Ovary (tissue), 9 donors: Measurements from ENCODE around the gene TRPM5. TPM values are rescaled to one million over a fixed set of nuclear protein-coding genes. Genes with fewer than 3 reads are reported as not detected.

Experiments
- DNase-seq, 5 donors: peaks; one replicate each; pipeline ENCODE4 v3.0.0-alpha.2; 2019 to 2020
- H3K27ac ChIP-seq, 2 donors: fragments of 200-600 bp; one replicate each; pipeline versions ENCODE4 v1.5.1 to v1.8.0; 2019 to 2022
- H3K27me3 ChIP-seq: fragments of 200-600 bp; one replicate; pipeline ENCODE4 v1.8.0; 2022
- H3K36me3 ChIP-seq: fragments of 200-600 bp; sonication (generic); one replicate; pipeline ENCODE4 v1.5.1; 2019
- H3K4me1 ChIP-seq: one replicate; pipeline ENCODE4 v1.8.1; 2013; ENCODE audit warnings: mild to moderate bottlenecking, moderate library complexity; ENCODE audit not compliant: insufficient read depth
- H3K4me3 ChIP-seq: fragments of 200-600 bp; sonication (generic); one replicate; pipeline ENCODE4 v1.5.1; 2017
- H3K9me3 ChIP-seq, 2 donors: fragments of 200-600 bp in 1 of 2; sonication (generic) in 1 of 2; one replicate each; pipeline versions ENCODE4 v1.5.1 to v1.8.1; 2013 to 2019; ENCODE audit warnings: mild to moderate bottlenecking in 1 of 2, moderate library complexity in 1 of 2
- CTCF ChIP-seq, 3 donors: fragments of 450-650 bp in 2 of 3; fragments of 200-600 bp in 1 of 3; IDR thresholded peaks; one replicate each; pipeline versions ENCODE4 v1.5.1 to v1.8.0; 2016 to 2022; ENCODE audit warnings: antibody characterized with exemption in 3 of 3, mild to moderate bottlenecking in 1 of 3
- EP300 ChIP-seq: sonication (generic); formaldehyde crosslinking; IDR thresholded peaks from one replicate; pipeline ENCODE4 v1.6.1; 2017; ENCODE audit warnings: antibody characterized with exemption
- POLR2A ChIP-seq: fragments of 450-650 bp; IDR thresholded peaks from one replicate; pipeline ENCODE4 v1.6.1; 2017; ENCODE audit warnings: antibody characterized with exemption, mild to moderate bottlenecking, moderate library complexity
- WGBS, 3 donors: extraction: QIAGEN DNeasy Blood & Tissue Kit in 1 of 3; methylation state at CpG; one replicate each; pipeline versions ENCODE4 v1.1.5 to v1.1.7; 2013 to 2017; 5-methylcytosine and 5-hydroxymethylcytosine counted together
- intact Hi-C, 4 donors: fragments of 100-400 bp; cut with DNase I; formaldehyde crosslinking; loops; one replicate each; pipeline versions ENCODE4 v1.11.0 to v1.15.1; 2022 to 2023
- polyA plus RNA-seq, 2 donors: library from polyadenylated mRNA; stranded (reverse); fragments of 200-250 nt in 1 of 2; fragments of 350-450 nt in 1 of 2; fragmentation: Illumina TruSeq in 1 of 2; extraction: RNeasy Lipid Tissue Mini Kit (QIAGEN cat#74804) in 1 of 2; gene quantifications; one replicate each; pipeline ENCODE4 v1.2.3, GENCODE V29; 2013 to 2014
- total RNA-seq, 7 donors: library from RNA; depleted of rRNA in 2 of 7; stranded (reverse); fragments of >200 nt in 2 of 7; fragmentation: NEBNext Ultra II Directional in 3 of 7; extraction: Animal tissue kit (Norgen Biotek cat#: 25700) in 3 of 7; gene quantifications; one replicate each; pipeline versions ENCODE4 v1.1.0 to v1.2.4, GENCODE V29; 2016 to 2023
- donor health status: DM: no; HTN: no; CAD: no; lungs with moderate emphysema.
- donor health status: DM: no; HTN: no; CAD: no.
- donor health status: Bipolar disorder and iron deficiency.
- donor health status: DM: yes; HTN: yes; CAD: no.
- donor health status: DM: no; HTN: no; CAD: no.
- donor health status: DM: yes; HTN: yes; CAD: no.

TRPM5 gene
- total and polyA plus RNA-seq, 9 donors: 0.05 to 0.11 (median 0.08) TPM; not detected in 6

DNA sequence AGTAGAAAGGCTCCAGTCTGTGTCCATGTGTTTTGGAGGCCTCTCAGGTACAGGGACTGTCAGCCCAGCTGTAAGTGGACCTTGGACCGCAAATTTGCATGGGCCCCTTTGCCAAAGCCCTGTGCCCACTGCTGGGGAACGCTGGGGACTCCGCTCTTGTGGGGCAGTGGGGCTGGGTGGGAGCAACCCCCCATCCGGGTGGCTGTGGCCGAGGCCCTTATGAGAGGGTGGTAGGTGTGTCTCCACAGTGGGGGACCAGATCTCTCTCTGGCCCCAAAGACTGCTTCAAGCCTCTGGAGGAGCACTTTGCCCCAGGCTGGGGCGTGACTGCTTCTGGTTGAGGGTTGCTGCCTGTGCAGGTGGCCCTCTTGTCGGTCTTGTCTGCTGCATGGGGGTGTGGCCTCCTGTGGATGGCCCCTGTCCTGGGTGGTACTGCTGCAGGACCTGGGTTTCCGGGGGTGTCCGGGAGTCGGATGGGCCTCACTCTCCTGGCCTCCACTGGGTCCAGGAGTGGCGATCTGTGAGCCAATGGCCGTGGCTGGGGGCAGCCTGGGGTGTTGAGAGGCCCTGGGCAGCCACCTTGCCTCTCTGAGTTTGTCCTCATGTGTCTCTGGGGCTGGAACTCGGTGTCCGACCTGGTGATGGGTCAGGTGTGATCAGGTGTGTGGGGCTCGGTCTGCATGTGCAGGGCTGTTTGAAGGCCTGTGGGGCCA lies 16.4 kb upstream of the TRPM5 start:
- Histone ChIP-seq H3K36me3 (no peaks in the 10 kb centered on the region), H3K4me3 (no peak overlapping the region), H3K27me3 (no peaks in the 10 kb centered on the region), H3K9me3 (no peaks in the 10 kb centered on the region), H3K27ac (no peak overlapping the region), H3K4me1 (no peaks in the 10 kb centered on the region)
- TF ChIP-seq EP300 (no peak), CTCF (IDR thresholded peaks at IDR 0.05) (no peak), POLR2A (no peak)
- intact Hi-C loops: no loop called here
- WGBS, 3 donors: 80 to 85% (median 81%) methylated on average over 14 to 15 of the region's 15 CpGs
- DNase-seq: no peak

DNA sequence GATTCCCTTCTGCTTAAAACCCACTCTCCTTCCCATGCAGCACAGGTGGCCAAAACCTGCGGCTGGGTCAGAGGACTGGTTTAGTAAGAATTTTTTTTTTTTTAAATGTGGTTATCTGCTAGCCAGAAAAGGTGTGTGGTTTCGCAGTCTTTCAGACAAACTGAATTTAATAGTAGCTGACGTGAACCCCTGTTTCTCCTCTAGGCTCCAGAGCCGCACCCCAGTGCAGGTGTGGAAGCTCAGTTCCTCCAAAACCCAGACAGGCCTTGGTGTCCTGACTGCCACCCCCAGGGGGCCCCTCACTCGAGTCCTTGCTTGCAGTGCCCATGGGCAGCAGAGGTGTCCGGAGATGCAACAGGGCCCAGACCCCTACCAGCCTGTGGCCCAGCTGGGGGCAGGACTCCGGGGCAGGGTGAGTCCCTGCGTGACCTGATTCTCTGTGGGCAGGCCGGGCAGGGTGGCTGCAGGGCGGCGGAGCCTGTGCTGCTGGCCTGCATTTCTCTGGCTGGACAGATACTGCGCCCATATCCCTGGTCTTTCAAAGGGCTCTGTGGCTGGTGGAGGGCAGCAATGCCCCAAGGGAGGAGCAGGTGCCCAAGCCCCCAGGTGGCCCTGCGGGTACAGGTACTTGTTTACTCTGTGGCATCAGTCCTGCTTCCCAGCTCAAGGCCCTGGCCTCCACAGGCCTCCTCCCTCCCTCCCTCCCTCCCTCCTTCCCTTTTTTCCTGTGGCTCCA lies 15.7 kb upstream of the TRPM5 start:
- H3K27me3 ChIP-seq: no peaks in the 10 kb centered on the region
- no peak overlapping the region for H3K4me3 ChIP-seq
- no peak overlapping the region for H3K27ac ChIP-seq
- no peaks in the 10 kb centered on the region for H3K36me3 ChIP-seq
- intact Hi-C loops: no loop called here
- WGBS, 3 donors: 87 to 92% (median 90%) methylated on average over 13 of the region's 13 CpGs
- TF ChIP-seq CTCF (IDR thresholded peaks at IDR 0.05) (no peak), POLR2A (no peak), EP300 (no peak)
- DNase-seq: peak in 1 of 5 donors; percentile 2
- H3K9me3 ChIP-seq: no peaks in the 10 kb centered on the region
- no peaks in the 10 kb centered on the region for H3K4me1 ChIP-seq

GRCh38 chr11:2459016-2459725 lies 14.9 kb upstream of the TRPM5 start:
- Histone ChIP-seq H3K9me3 (no peaks in the 10 kb centered on the region), H3K4me1 (no peaks in the 10 kb centered on the region), H3K4me3 (no peak overlapping the region), H3K27ac (no peak overlapping the region), H3K27me3 (no peaks in the 10 kb centered on the region), H3K36me3 (no peaks in the 10 kb centered on the region)
- no peak for TF ChIP-seq CTCF (IDR thresholded peaks at IDR 0.05)
- no peak for TF ChIP-seq POLR2A
- TF ChIP-seq EP300: no peak
- peak in 1 of 5 donors; percentile 6 for DNase-seq
- WGBS, 3 donors: 77 to 86% (median 85%) methylated on average over 19 to 20 of the region's 20 CpGs
- intact Hi-C loops: no loop called here

- Histone ChIP-seq H3K9me3 (no peaks in the 10 kb centered on the region), H3K36me3 (no peaks in the 10 kb centered on the region), H3K4me3 (no peak overlapping the region), H3K27me3 (no peaks in the 10 kb centered on the region), H3K27ac (no peak overlapping the region), H3K4me1 (no peaks in the 10 kb centered on the region)
- intact Hi-C loops: no loop called here
- 81 to 88% (median 85%) methylated on average over 13 of the region's 13 CpGs for WGBS, 3 donors
- TF ChIP-seq POLR2A: no peak
- TF ChIP-seq EP300: no peak
- no peak for TF ChIP-seq CTCF (IDR thresholded peaks at IDR 0.05)
- peak in 1 of 5 donors; percentile 1 for DNase-seq
Observed at GRCh38 chr11:2458321-2458720, 14.0 kb upstream of the TRPM5 start.
